Hepatocyte (in vitro differentiated cells): ENCODE measurements around the gene CTNNA2.

ENCODE experiments used
- CTCF ChIP-seq: fragments of 200-600 bp; sonication (generic); IDR thresholded peaks from 2 replicates; pipeline ENCODE4 v1.5.1; 2016; ENCODE audit warnings: antibody characterized with exemption, mild to moderate bottlenecking; ENCODE audit not compliant: poor library complexity
- EZH2 ChIP-seq: fragments of 200-600 bp; sonication (generic); IDR thresholded peaks from 2 replicates; pipeline ENCODE4 v1.6.1; 2016; ENCODE audit warnings: antibody characterized with exemption, mild to moderate bottlenecking, borderline replicate concordance

GRCh38 chr2:80642465-80642864, 1129.6 kb downstream of the CTNNA2 start:
- no peak for TF ChIP-seq CTCF
- no peak for TF ChIP-seq EZH2
